ACC112 (cell line): ENCODE results near the gene ZNF652.

Source experiments
- H2AFZ ChIP-seq: fragments of 200-600 bp; sonication (generic); one replicate; pipeline ENCODE4 v1.6.0; 2017; ENCODE audit warnings: antibody characterized with exemption, low read length; ENCODE audit not compliant: unreplicated experiment
- H3K27ac ChIP-seq: fragments of 200-600 bp; sonication (generic); 2 replicates; pipeline ENCODE4 v1.5.1; 2014; ENCODE audit warnings: low read depth, mild to moderate bottlenecking, antibody characterized with exemption, low read length, moderate library complexity
- H3K27me3 ChIP-seq: fragments of 200-600 bp; sonication (generic); 2 replicates; pipeline ENCODE4 v1.6.1; 2014; ENCODE audit warnings: mild to moderate bottlenecking, antibody characterized with exemption, low read length, moderate library complexity, mixed read lengths; ENCODE audit not compliant: insufficient read depth
- H3K36me3 ChIP-seq: fragments of 200-600 bp; sonication (generic); 2 replicates; pipeline ENCODE4 v1.6.1; 2016; ENCODE audit warnings: mild to moderate bottlenecking, antibody characterized with exemption, low read length, moderate library complexity, mixed read lengths; ENCODE audit not compliant: insufficient read depth
- H3K4me1 ChIP-seq: fragments of 200-600 bp; sonication (generic); one replicate; pipeline ENCODE4 v1.6.1; 2016; ENCODE audit warnings: low read length, mixed read lengths; ENCODE audit not compliant: insufficient read depth, unreplicated experiment, control insufficient read depth
- H3K4me3 ChIP-seq: fragments of 200-600 bp; sonication (generic); 2 replicates; pipeline ENCODE4 v1.5.1; 2014; ENCODE audit warnings: mild to moderate bottlenecking, low read depth, low read length
- H3K79me2 ChIP-seq: fragments of 200-600 bp; sonication (generic); one replicate; pipeline ENCODE4 v1.6.0; 2016; ENCODE audit warnings: low read length; ENCODE audit not compliant: control insufficient read depth, unreplicated experiment, insufficient read depth

Gene ZNF652

GRCh38 chr17:49361902-49362722, at the start of gene ZNF652:
ZNF652 (minus strand) TSS chr17:49362250; CDS start chr17:49317725, 44,525 bp downstream.
- H3K79me2 ChIP-seq = peaks cover 38% of the 10 kb centered on the region
- peak within 1 kb of the TSS; percentile 91 for H2AFZ ChIP-seq
- H3K4me1 ChIP-seq = peaks cover 26% of the 10 kb centered on the region
- peak within 1 kb of the TSS; percentile 99 for H3K4me3 ChIP-seq
- H3K36me3 ChIP-seq = no peaks in the 10 kb centered on the region
- no peaks in the 10 kb centered on the region for H3K27me3 ChIP-seq
- peak within 1 kb of the TSS; percentile 52; the same call in 1 of the 2 replicates for H3K27ac ChIP-seq

- Histone ChIP-seq H3K27ac (no peak overlapping the region), H3K36me3 (peaks cover 49% of the 10 kb centered on the region)
These were observed 47.0 kb upstream of the ZNF652 start for GRCh38 chr17:49409066-49409465.

GRCh38 chr17:49407981-49408501, 46.0 kb upstream of the ZNF652 start:
- H3K4me3 ChIP-seq = no peak overlapping the region
- H3K79me2 ChIP-seq = peaks cover 7% of the 10 kb centered on the region
- no peak overlapping the region for H2AFZ ChIP-seq
- no peaks in the 10 kb centered on the region for H3K4me1 ChIP-seq
- H3K36me3 ChIP-seq = peaks cover 53% of the 10 kb centered on the region
- no peaks in the 10 kb centered on the region for H3K27me3 ChIP-seq
- no peak overlapping the region for H3K27ac ChIP-seq

More at GRCh38 chr17:49409066-49409465, 47.0 kb upstream of the ZNF652 start:
- H3K27me3 ChIP-seq = no peaks in the 10 kb centered on the region
- H3K4me1 ChIP-seq = peaks cover 6% of the 10 kb centered on the region
- no peak overlapping the region for H2AFZ ChIP-seq
- peaks cover 15% of the 10 kb centered on the region for H3K79me2 ChIP-seq
- H3K4me3 ChIP-seq = no peak overlapping the region

GRCh38 chr17:49407086-49407485, 45.0 kb upstream of the ZNF652 start:
- no peaks in the 10 kb centered on the region for H3K79me2 ChIP-seq
- H3K36me3 ChIP-seq = peaks cover 44% of the 10 kb centered on the region

GRCh38 chr17:49406421-49407061, 44.5 kb upstream of the ZNF652 start:
- Histone ChIP-seq H3K36me3 (peaks cover 40% of the 10 kb centered on the region), H3K27me3 (no peaks in the 10 kb centered on the region), H3K4me1 (no peaks in the 10 kb centered on the region), H3K4me3 (no peak overlapping the region), H3K79me2 (no peaks in the 10 kb centered on the region), H3K27ac (no peak overlapping the region), H2AFZ (no peak overlapping the region)

More at GRCh38 chr17:49407086-49407485, 45.0 kb upstream of the ZNF652 start:
- Histone ChIP-seq H3K27me3 (no peaks in the 10 kb centered on the region), H3K4me1 (no peaks in the 10 kb centered on the region), H2AFZ (no peak overlapping the region), H3K27ac (no peak overlapping the region), H3K4me3 (no peak overlapping the region)

GRCh38 chr17:49404906-49405305, 42.9 kb upstream of the ZNF652 start:
- H3K27ac ChIP-seq = no peak overlapping the region
- peaks cover 31% of the 10 kb centered on the region for H3K36me3 ChIP-seq
- no peak overlapping the region for H3K4me3 ChIP-seq
- H3K4me1 ChIP-seq = no peaks in the 10 kb centered on the region
- H3K27me3 ChIP-seq = no peaks in the 10 kb centered on the region
- no peak overlapping the region for H2AFZ ChIP-seq
- no peaks in the 10 kb centered on the region for H3K79me2 ChIP-seq

GRCh38 chr17:49404361-49404760, 42.3 kb upstream of the ZNF652 start:
- Histone ChIP-seq H3K79me2 (no peaks in the 10 kb centered on the region), H3K27ac (no peak overlapping the region), H3K27me3 (no peaks in the 10 kb centered on the region), H3K4me3 (no peak overlapping the region), H3K36me3 (peaks cover 31% of the 10 kb centered on the region), H3K4me1 (no peaks in the 10 kb centered on the region), H2AFZ (no peak overlapping the region)

GRCh38 chr17:49403514-49404289, 41.7 kb upstream of the ZNF652 start:
- Histone ChIP-seq H3K27ac (no peak overlapping the region), H3K4me3 (no peak overlapping the region), H3K36me3 (peaks cover 25% of the 10 kb centered on the region), H3K79me2 (no peaks in the 10 kb centered on the region), H2AFZ (no peak overlapping the region), H3K4me1 (no peaks in the 10 kb centered on the region), H3K27me3 (no peaks in the 10 kb centered on the region)

- peaks cover 18% of the 10 kb centered on the region; the same call in 1 of the 2 replicates for H3K36me3 ChIP-seq
- no peak overlapping the region for H2AFZ ChIP-seq
- no peak overlapping the region for H3K27ac ChIP-seq
- no peaks in the 10 kb centered on the region for H3K79me2 ChIP-seq
- no peaks in the 10 kb centered on the region for H3K27me3 ChIP-seq
- H3K4me3 ChIP-seq = no peak overlapping the region
- no peaks in the 10 kb centered on the region for H3K4me1 ChIP-seq
These were observed 40.7 kb upstream of the ZNF652 start for GRCh38 chr17:49402706-49403105.

GRCh38 chr17:49401971-49402611, 40.0 kb upstream of the ZNF652 start:
- no peak overlapping the region for H3K4me3 ChIP-seq
- H3K27ac ChIP-seq = no peak overlapping the region
- H3K4me1 ChIP-seq = no peaks in the 10 kb centered on the region
- no peaks in the 10 kb centered on the region for H3K27me3 ChIP-seq
- H2AFZ ChIP-seq = no peak overlapping the region
- peaks cover 17% of the 10 kb centered on the region; the same call in 1 of the 2 replicates for H3K36me3 ChIP-seq
- H3K79me2 ChIP-seq = no peaks in the 10 kb centered on the region
